Progenitor cell of endocrine pancreas (in vitro differentiated cells): ENCODE results near the gene EMCN. TPM values are rescaled to one million over a fixed set of nuclear protein-coding genes. Genes with fewer than 3 reads are reported as not detected.
A peak's percentile ranks its signal among the peaks of the same experiment; 100 is the strongest.

Experiments
- DNase-seq: peaks from one replicate; pipeline ENCODE4 v3.0.0; 2021; ENCODE audit warnings: low spot score; ENCODE audit not compliant: unreplicated experiment
- H3K27ac Mint-ChIP-seq: 2 replicates; pipeline ENCODE4 v1.8.0; 2021; ENCODE audit warnings: mild to moderate bottlenecking, moderate library complexity, mixed read lengths
- H3K27me3 Mint-ChIP-seq: 2 replicates; pipeline ENCODE4 v1.8.0; 2021; ENCODE audit warnings: mixed read lengths
- H3K36me3 Mint-ChIP-seq: 2 replicates; pipeline ENCODE4 v1.8.0; 2022; ENCODE audit warnings: mixed read lengths; ENCODE audit not compliant: insufficient read depth
- H3K4me1 Mint-ChIP-seq: 2 replicates; pipeline ENCODE4 v1.8.0; 2021; ENCODE audit warnings: low read depth, mixed read lengths
- H3K4me3 Mint-ChIP-seq: 2 replicates; pipeline ENCODE4 v1.8.0; 2021; ENCODE audit warnings: low read depth, mild to moderate bottlenecking, moderate library complexity, mixed read lengths
- H3K9me3 Mint-ChIP-seq: 2 replicates; pipeline ENCODE4 v1.8.0; 2021; ENCODE audit warnings: low read depth, mixed read lengths
- total RNA-seq: library from RNA; stranded (reverse); gene quantifications from 2 replicates; pipeline ENCODE4 v1.2.1, GENCODE V29; 2021
- TF ChIP-seq, protein P1 (sequence below): fragments of 200-600 bp; sonication (generic); IDR thresholded peaks from one replicate; pipeline ENCODE4 v1.5.0; 2021; ENCODE audit warnings: antibody characterized with exemption, mild to moderate bottlenecking; ENCODE audit not compliant: unreplicated experiment

EMCN gene
- total RNA-seq, 1 donor from 2014 or later = not detected

DNA sequence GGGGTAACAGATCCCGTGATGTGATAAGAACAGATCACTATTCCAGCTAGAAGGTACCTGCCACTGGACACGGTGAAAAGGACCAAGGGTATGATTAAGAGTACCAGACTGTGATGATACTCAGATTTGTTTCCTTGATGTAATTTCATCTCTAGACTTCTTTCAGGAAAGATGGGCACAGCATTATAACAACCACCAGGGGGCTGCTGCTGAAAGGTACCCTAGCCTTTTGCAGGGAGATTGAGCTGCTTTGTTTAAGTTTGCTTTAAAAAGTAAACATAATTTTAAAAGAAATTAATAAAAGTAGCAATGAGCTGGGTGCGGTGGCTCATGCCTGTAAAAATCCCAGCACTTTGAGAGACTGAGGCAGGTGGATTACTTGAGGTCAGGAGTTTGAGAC, 145.4 kb downstream of the EMCN start:
- TF ChIP-seq, protein P1, sequence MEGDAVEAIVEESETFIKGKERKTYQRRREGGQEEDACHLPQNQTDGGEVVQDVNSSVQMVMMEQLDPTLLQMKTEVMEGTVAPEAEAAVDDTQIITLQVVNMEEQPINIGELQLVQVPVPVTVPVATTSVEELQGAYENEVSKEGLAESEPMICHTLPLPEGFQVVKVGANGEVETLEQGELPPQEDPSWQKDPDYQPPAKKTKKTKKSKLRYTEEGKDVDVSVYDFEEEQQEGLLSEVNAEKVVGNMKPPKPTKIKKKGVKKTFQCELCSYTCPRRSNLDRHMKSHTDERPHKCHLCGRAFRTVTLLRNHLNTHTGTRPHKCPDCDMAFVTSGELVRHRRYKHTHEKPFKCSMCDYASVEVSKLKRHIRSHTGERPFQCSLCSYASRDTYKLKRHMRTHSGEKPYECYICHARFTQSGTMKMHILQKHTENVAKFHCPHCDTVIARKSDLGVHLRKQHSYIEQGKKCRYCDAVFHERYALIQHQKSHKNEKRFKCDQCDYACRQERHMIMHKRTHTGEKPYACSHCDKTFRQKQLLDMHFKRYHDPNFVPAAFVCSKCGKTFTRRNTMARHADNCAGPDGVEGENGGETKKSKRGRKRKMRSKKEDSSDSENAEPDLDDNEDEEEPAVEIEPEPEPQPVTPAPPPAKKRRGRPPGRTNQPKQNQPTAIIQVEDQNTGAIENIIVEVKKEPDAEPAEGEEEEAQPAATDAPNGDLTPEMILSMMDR = peak; percentile 67
- DNase-seq = no peak
- Mint-ChIP-seq H3K36me3 (no peaks in the 10 kb centered on the region), H3K9me3 (no peaks in the 10 kb centered on the region), H3K27me3 (no peaks in the 10 kb centered on the region), H3K4me3 (no peak overlapping the region), H3K27ac (no peak overlapping the region), H3K4me1 (no peaks in the 10 kb centered on the region)

DNA sequence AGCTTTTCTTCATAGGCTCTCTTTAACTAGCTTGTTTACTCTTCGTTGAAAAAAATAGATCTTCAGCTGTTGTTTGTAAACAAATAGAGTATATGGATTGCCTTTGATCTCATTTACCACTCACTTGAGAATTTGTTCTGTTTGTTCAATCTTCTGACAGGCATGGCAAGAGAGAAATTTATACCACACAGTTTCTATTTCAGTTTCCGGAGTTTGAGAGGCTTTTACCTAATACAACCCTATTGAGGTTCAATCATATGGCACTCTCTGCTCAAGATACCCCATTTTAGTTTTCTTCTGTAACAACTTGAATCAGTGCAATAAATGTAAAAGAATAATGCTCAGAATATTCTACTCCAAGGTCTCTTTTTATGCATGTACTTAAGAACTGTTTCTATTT, 148.0 kb downstream of the EMCN start:
- no peak overlapping the region for H3K4me3 Mint-ChIP-seq

DNA sequence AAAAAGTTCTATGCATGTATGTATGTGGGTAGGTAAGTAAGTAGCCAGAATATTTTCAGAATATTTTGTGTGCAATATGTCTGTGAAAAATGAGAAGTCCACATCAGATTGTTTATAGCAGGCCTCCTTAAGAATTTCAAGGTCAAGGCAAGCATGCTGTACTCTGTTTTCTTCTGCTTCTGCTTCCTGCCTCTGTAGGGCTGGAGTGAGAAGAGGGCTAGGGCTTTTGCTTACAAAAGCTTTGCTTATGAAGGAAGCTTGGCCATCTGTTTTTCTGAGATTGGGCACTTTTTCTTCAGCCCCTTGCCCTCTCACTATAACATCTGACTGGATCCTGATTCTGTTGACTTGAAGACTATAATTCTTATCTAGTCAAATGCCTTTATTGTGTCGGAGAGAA, 150.4 kb downstream of the EMCN start:
- TF ChIP-seq, protein P1 = no peak
- no peak for DNase-seq
- no peak overlapping the region for H3K4me3 Mint-ChIP-seq
- H3K36me3 Mint-ChIP-seq = no peaks in the 10 kb centered on the region
- no peaks in the 10 kb centered on the region for H3K27me3 Mint-ChIP-seq
- no peaks in the 10 kb centered on the region for H3K9me3 Mint-ChIP-seq
- no peaks in the 10 kb centered on the region for H3K4me1 Mint-ChIP-seq
- no peak overlapping the region for H3K27ac Mint-ChIP-seq

More for the DNA sequence above, 148.0 kb downstream of the EMCN start:
- Mint-ChIP-seq H3K9me3 (no peaks in the 10 kb centered on the region), H3K27me3 (no peaks in the 10 kb centered on the region), H3K27ac (no peak overlapping the region), H3K36me3 (no peaks in the 10 kb centered on the region), H3K4me1 (no peaks in the 10 kb centered on the region)
- DNase-seq = no peak
- TF ChIP-seq, protein P1 = no peak

DNA sequence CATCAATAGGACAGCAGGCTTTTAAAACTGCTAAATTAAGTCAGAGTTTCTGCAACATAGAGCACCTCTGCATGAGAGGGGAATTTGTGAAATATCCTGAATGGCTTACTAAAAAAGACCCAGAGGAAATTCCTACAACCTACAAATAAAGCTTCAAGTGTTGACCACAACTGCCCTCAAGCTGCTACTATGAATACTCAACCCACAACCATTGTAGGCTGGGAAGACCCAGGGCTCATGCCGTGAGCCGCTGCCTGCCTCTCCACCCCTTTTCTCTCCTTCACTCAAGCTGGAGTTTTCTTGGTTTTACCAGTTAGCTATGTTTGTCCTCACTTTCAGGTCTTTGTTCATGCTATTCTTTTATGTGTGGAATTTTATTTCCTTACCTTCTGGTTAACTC, 151.6 kb downstream of the EMCN start:
- H3K27ac Mint-ChIP-seq = no peak overlapping the region
- H3K36me3 Mint-ChIP-seq = no peaks in the 10 kb centered on the region
- no peak overlapping the region for H3K4me3 Mint-ChIP-seq
- no peaks in the 10 kb centered on the region for H3K4me1 Mint-ChIP-seq
- H3K27me3 Mint-ChIP-seq = no peaks in the 10 kb centered on the region
- TF ChIP-seq, protein P1 = no peak
- no peak for DNase-seq
- H3K9me3 Mint-ChIP-seq = no peaks in the 10 kb centered on the region

DNA sequence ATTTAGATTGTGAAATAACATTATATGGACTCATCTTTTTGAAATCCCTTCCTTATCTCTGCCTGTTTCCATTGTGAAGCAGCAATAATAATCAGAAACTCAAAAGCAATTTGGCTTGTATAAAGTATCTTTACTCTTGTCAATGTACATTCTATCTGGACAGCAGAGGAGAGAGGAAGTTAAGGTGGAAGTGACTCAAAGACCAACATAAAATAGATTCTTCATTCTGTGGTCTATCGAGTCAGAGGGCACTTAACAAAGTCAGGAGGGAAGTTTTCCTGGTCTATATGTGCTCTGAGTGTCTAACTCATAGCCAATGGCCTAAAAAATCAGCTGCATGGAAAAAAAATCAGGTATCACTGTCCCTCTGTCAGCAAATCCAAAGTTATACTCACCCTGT, 155.5 kb downstream of the EMCN start:
- Mint-ChIP-seq H3K9me3 (peaks cover 9% of the 10 kb centered on the region), H3K27me3 (no peaks in the 10 kb centered on the region), H3K27ac (no peak overlapping the region), H3K4me1 (no peaks in the 10 kb centered on the region), H3K4me3 (no peak overlapping the region), H3K36me3 (no peaks in the 10 kb centered on the region)
- DNase-seq = no peak
- TF ChIP-seq, protein P1 = no peak
